GM10248 (cell line): ENCODE results near the gene COX5A.
A peak's percentile ranks its signal among the peaks of the same experiment; 100 is the strongest.

ENCODE experiments used
- CTCF ChIA-PET: fragments of 300-600 bp; sonication (Branson Sonifier 250); formaldehyde crosslinking; extraction: SDS; loops from one replicate; lab custom pipeline; 2021; ENCODE audit warnings: antibody characterized with exemption; lab: Yijun Ruan, JAX
- POLR2A ChIA-PET: fragments of 350-650 bp; sonication (Branson Sonifier 250); formaldehyde crosslinking; extraction: SDS; loops from one replicate; lab custom pipeline; 2020; ENCODE audit warnings: antibody characterized with exemption; lab: Yijun Ruan, JAX
- DNase-seq: peaks from one replicate; pipeline ENCODE4 v3.0.0; 2012; ENCODE audit errors: extremely low spot score
- CTCF ChIP-seq: IDR thresholded peaks from 2 replicates; pipeline ENCODE4 v1.5.1; 2012; ENCODE audit warnings: mild to moderate bottlenecking, low read depth; ENCODE audit errors: extremely low read depth, missing control alignments, control extremely low read depth

Gene COX5A

GRCh38 chr15:74956648-74957475 is 19.0 kb upstream of the COX5A start, which contains the start of gene RPP25:
TSS of gene RPP25 (minus strand) at chr15:74956772. CDS start at chr15:74956583, 189 bp downstream.
- DNase-seq, result peak; percentile 88
- POLR2A ChIA-PET, result interaction anchor here (0.9 kb wide), 1 partner anchor 180 kb away, joined by 4 read pairs; no protein-coding TSS in a partner anchor
- no peak for TF ChIP-seq CTCF
- CTCF ChIA-PET, result interaction anchor here (0.7 to 4.4 kb wide), 12 partner anchors 9 to 635 kb away, joined by 3 to 33 read pairs (median 4); no protein-coding TSS in a partner anchor

GRCh38 chr15:74955796-74956647 is 18.1 kb upstream of the COX5A start:
- CTCF ChIA-PET, result interaction anchor here (0.9 to 4.4 kb wide), 7 partner anchors 10 to 322 kb away, joined by 3 to 33 read pairs (median 4); no protein-coding TSS in a partner anchor
- DNase-seq, result peak; percentile 73
- POLR2A ChIA-PET, result interaction anchor here (0.9 kb wide), 1 partner anchor 179 kb away, joined by 4 read pairs; no protein-coding TSS in a partner anchor
- TF ChIP-seq CTCF, result peak; percentile 41

- ChIA-PET CTCF (interaction anchor here (0.9 to 4.4 kb wide), 5 partner anchors 14 to 321 kb away, joined by 3 to 33 read pairs (median 6); no protein-coding TSS in a partner anchor), POLR2A (no interaction called here)
- TF ChIP-seq CTCF, result no peak
- DNase-seq, result no peak
Observed at GRCh38 chr15:74955017-74955416, 17.1 kb upstream of the COX5A start.

GRCh38 chr15:74954515-74954914 is 16.6 kb upstream of the COX5A start:
- CTCF ChIA-PET, result interaction anchor here (0.9 to 6.6 kb wide), 5 partner anchors 7 to 185 kb away, joined by 3 to 53 read pairs (median 6); no protein-coding TSS in a partner anchor
- no peak for DNase-seq

GRCh38 chr15:74951006-74951405 is 13.1 kb upstream of the COX5A start:
- TF ChIP-seq CTCF, result no peak
- ChIA-PET CTCF (interaction anchor here (0.6 to 12.6 kb wide), 38 partner anchors 10 to 578 kb away, joined by 3 to 200 read pairs (median 5); partner anchors contain the start of genes COX5A, FAM219B and SCAMP5), POLR2A (no interaction called here)
- DNase-seq, result no peak

More at GRCh38 chr15:74954515-74954914, 16.6 kb upstream of the COX5A start:
- POLR2A ChIA-PET, result interaction anchor here (0.6 kb wide), 1 partner anchor 268 kb away, joined by 5 read pairs; no protein-coding TSS in a partner anchor
- TF ChIP-seq CTCF, result no peak
